ENCODE results near the gene PRORP. TPM values are rescaled to one million over a fixed set of nuclear protein-coding genes. Genes with fewer than 3 reads are reported as not detected.

PRORP gene
- total RNA-seq, 1 donor from 2014 or later = 50.3 TPM

- Histone ChIP-seq H3K4me1 (no peaks in the 10 kb centered on the region), H3F3A (ENCODE audit: low read depth) (peaks cover 11% of the 10 kb centered on the region), H3K27ac (no peak overlapping the region), H3K9me3 (ENCODE audit: low read depth) (no peaks in the 10 kb centered on the region), H3K4me2 (no peak overlapping the region), H3K9ac (no peak overlapping the region), H3K36me3 (no peaks in the 10 kb centered on the region), H3K79me2 (ENCODE audit: low read depth) (peaks cover 24% of the 10 kb centered on the region), H4K20me1 (ENCODE audit: low read depth) (no peaks in the 10 kb centered on the region), H2AFZ (replicated peaks) (no peak overlapping the region), H3K4me3 (no peak overlapping the region), H3K27me3 (no peaks in the 10 kb centered on the region)
- H3K27me3 Mint-ChIP-seq (ENCODE audit: insufficient read depth, low read depth) = peaks cover 7% of the 10 kb centered on the region
- no peak for TF ChIP-seq CTCF (IDR thresholded peaks at IDR 0.05)
- H3K4me3 Mint-ChIP-seq = no peak overlapping the region
- no peak overlapping the region for H3K27ac Mint-ChIP-seq
- H3K9me3 Mint-ChIP-seq = no peaks in the 10 kb centered on the region
- no peak for DNase-seq (ENCODE audit: low spot score)
- H3K36me3 Mint-ChIP-seq = peaks cover 30% of the 10 kb centered on the region
- H3K4me1 Mint-ChIP-seq = peaks cover 11% of the 10 kb centered on the region
These were observed 5.2 kb upstream of the PRORP start for GRCh38 chr14:35117112-35117511.

DNA sequence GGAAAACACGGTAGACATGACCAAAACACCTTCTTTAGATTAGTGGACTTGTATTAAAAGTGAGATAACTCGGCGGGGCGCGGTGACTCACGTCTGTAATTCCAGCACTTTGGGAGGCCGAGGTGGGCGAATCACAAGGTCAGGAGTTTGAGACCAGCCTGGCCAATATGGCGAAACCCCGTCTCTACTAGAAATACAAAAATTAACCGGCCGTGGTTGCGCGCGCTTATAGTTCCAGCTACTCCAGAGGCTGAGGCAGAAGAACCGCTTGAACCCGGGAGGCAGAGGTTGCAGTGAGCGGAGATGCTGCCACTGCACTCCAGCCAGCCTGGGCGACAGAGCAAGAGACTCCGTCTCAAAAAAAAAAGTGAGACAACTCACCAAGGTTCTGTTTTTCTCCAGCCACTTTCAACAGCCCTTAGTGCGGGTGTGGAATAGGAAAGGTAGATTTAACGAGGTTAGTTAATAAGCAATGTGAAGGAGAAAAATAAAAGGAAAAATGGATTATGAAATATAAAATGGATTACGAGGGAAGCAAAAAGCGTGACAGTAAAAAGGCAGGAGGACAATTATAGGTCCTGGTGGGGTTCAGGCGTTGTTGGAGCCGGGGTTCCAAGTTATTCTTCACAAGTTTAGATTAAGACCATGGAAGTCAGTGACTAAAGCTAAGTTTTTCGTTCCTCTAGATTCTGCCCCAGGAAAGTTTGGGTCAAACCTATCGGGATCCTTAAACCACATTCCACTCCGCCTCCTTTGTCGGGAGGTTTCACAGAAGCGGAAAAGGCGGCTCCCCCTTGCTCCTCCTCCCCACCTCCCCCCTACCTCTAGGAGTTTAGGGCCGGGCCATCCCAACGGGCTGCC, 1.1 kb upstream of the PRORP start:
- H3K9me3 ChIP-seq (ENCODE audit: low read depth) = no peaks in the 10 kb centered on the region
- no peaks in the 10 kb centered on the region for H4K20me1 ChIP-seq (ENCODE audit: low read depth)
- Mint-ChIP-seq H3K36me3 (peaks cover 14% of the 10 kb centered on the region), H3K9me3 (no peaks in the 10 kb centered on the region), H3K4me3 (peak overlapping the region; percentile 99), H3K27me3 (ENCODE audit: insufficient read depth, low read depth) (peaks cover 9% of the 10 kb centered on the region), H3K4me1 (peaks cover 35% of the 10 kb centered on the region), H3K27ac (peak overlapping the region; percentile 100)
- peaks cover 6% of the 10 kb centered on the region for H3K4me1 ChIP-seq
- peak overlapping the region; percentile 91 for H3K27ac ChIP-seq
- H3F3A ChIP-seq (ENCODE audit: low read depth) = peaks cover 16% of the 10 kb centered on the region
- H2AFZ ChIP-seq (replicated peaks) = peak overlapping the region; percentile 98
- peak overlapping the region; percentile 82 for H3K4me3 ChIP-seq
- H3K27me3 ChIP-seq = no peaks in the 10 kb centered on the region
- H3K79me2 ChIP-seq (ENCODE audit: low read depth) = peaks cover 54% of the 10 kb centered on the region
- TF ChIP-seq EZH2 (IDR thresholded peaks at IDR 0.05) (no peak), EZH2phosphoT487 (IDR thresholded peaks at IDR 0.05) (no peak), CTCF (IDR thresholded peaks at IDR 0.05) (no peak)
- no peaks in the 10 kb centered on the region for H3K36me3 ChIP-seq
- H3K9ac ChIP-seq = peak overlapping the region; percentile 55
- H3K4me2 ChIP-seq = peak overlapping the region; percentile 89
- no peak for DNase-seq (ENCODE audit: low spot score)

- H3K36me3 ChIP-seq = peaks cover 4% of the 10 kb centered on the region
- peak overlapping the region; percentile 100 for H3K27ac Mint-ChIP-seq
- H3K4me3 Mint-ChIP-seq = peak overlapping the region; percentile 99
- DNase-seq (ENCODE audit: low spot score) = no peak
- H3K9ac ChIP-seq = peak overlapping the region; percentile 55
- H3K9me3 ChIP-seq (ENCODE audit: low read depth) = no peaks in the 10 kb centered on the region
- H4K20me1 ChIP-seq (ENCODE audit: low read depth) = no peaks in the 10 kb centered on the region
- H3K4me1 Mint-ChIP-seq = peaks cover 35% of the 10 kb centered on the region
- H3K9me3 Mint-ChIP-seq = no peaks in the 10 kb centered on the region
- H3K4me2 ChIP-seq = peak overlapping the region; percentile 89
- H3F3A ChIP-seq (ENCODE audit: low read depth) = peaks cover 16% of the 10 kb centered on the region
- H3K4me3 ChIP-seq = peak overlapping the region; percentile 82
- TF ChIP-seq CTCF (IDR thresholded peaks at IDR 0.05) (no peak), EZH2 (IDR thresholded peaks at IDR 0.05) (peak; percentile 15), EZH2phosphoT487 (IDR thresholded peaks at IDR 0.05) (no peak)
- peaks cover 7% of the 10 kb centered on the region for H3K27me3 Mint-ChIP-seq (ENCODE audit: insufficient read depth, low read depth)
- peaks cover 16% of the 10 kb centered on the region for H3K36me3 Mint-ChIP-seq
- H3K27ac ChIP-seq = no peak overlapping the region
- peaks cover 6% of the 10 kb centered on the region for H3K4me1 ChIP-seq
- H3K27me3 ChIP-seq = no peaks in the 10 kb centered on the region
- H2AFZ ChIP-seq (replicated peaks) = peak overlapping the region; percentile 98
- peaks cover 54% of the 10 kb centered on the region for H3K79me2 ChIP-seq (ENCODE audit: low read depth)
These were observed 490 bp downstream of the PRORP start for GRCh38 chr14:35122696-35123387.

Data from neural progenitor cell (in vitro differentiated cells).